Astrocyte (in vitro differentiated cells and primary cell): ENCODE measurements around the gene FBN2. TPM values are rescaled to one million over a fixed set of nuclear protein-coding genes. Genes with fewer than 3 reads are reported as not detected.
A peak's percentile ranks its signal among the peaks of the same experiment; 100 is the strongest.

ENCODE experiments used
- DNase-seq: peaks from one replicate; pipeline ENCODE4 v3.0.0-alpha.2; 2010; ENCODE audit warnings: low read depth
- FAIRE-seq: peaks from 2 replicates; lab custom pipeline; 2011; peaks lifted over from hg19 to GRCh38; lab: Jason Lieb, UNC
- H2AFZ ChIP-seq: 2 replicates; pipeline ENCODE4 v1.6.0; 2012; ENCODE audit warnings: low read depth, low read length, inconsistent platforms
- H3K27ac ChIP-seq: 2 replicates; pipeline ENCODE4 v1.5.1; 2011; ENCODE audit warnings: low read depth, low read length, inconsistent platforms
- H3K27me3 ChIP-seq: 2 replicates; pipeline ENCODE4 v1.6.0; 2011; ENCODE audit warnings: low read length, inconsistent platforms; ENCODE audit not compliant: insufficient read depth
- H3K36me3 ChIP-seq: 2 replicates; pipeline ENCODE4 v1.5.1; 2011; ENCODE audit warnings: low read length, inconsistent platforms; ENCODE audit not compliant: insufficient read depth
- H3K4me1 ChIP-seq: 2 replicates; pipeline ENCODE4 v1.5.1; 2011; ENCODE audit warnings: low read length, inconsistent platforms; ENCODE audit not compliant: insufficient read depth
- H3K4me2 ChIP-seq: 2 replicates; pipeline ENCODE4 v1.6.0; 2012; ENCODE audit warnings: low read length, inconsistent platforms
- H3K4me3 ChIP-seq: 2 replicates; pipeline ENCODE4 v1.5.1; 2011; ENCODE audit warnings: low read depth, mild to moderate bottlenecking, low read length, inconsistent platforms; ENCODE audit not compliant: insufficient read depth
- H3K79me2 ChIP-seq: 2 replicates; pipeline ENCODE4 v1.6.0; 2012; ENCODE audit warnings: mild to moderate bottlenecking, low read length, inconsistent platforms; ENCODE audit not compliant: insufficient read depth
- H3K9ac ChIP-seq: 2 replicates; pipeline ENCODE4 v1.6.0; 2012; ENCODE audit warnings: mild to moderate bottlenecking, low read length, inconsistent platforms
- H3K9me3 ChIP-seq: 2 replicates; pipeline ENCODE4 v1.5.1; 2012; ENCODE audit warnings: low read depth, mild to moderate bottlenecking, low read length, inconsistent platforms; ENCODE audit not compliant: insufficient read depth
- H4K20me1 ChIP-seq: 2 replicates; pipeline ENCODE4 v1.6.0; 2012; ENCODE audit warnings: low read length, inconsistent platforms; ENCODE audit not compliant: insufficient read depth
- H3K27ac Mint-ChIP-seq: one replicate; pipeline ENCODE4 v1.8.0; 2021; ENCODE audit warnings: mild to moderate bottlenecking, mixed read lengths; ENCODE audit not compliant: unreplicated experiment
- H3K27me3 Mint-ChIP-seq: one replicate; pipeline ENCODE4 v1.8.0; 2021; ENCODE audit warnings: low read depth, mixed read lengths; ENCODE audit not compliant: unreplicated experiment
- H3K36me3 Mint-ChIP-seq: one replicate; pipeline ENCODE4 v1.8.0; 2021; ENCODE audit warnings: low read depth, mixed read lengths; ENCODE audit not compliant: unreplicated experiment
- H3K4me1 Mint-ChIP-seq: one replicate; pipeline ENCODE4 v1.8.0; 2021; ENCODE audit warnings: low read depth, mixed read lengths; ENCODE audit not compliant: unreplicated experiment
- H3K4me3 Mint-ChIP-seq: one replicate; pipeline ENCODE4 v1.8.0; 2021; ENCODE audit warnings: mild to moderate bottlenecking, moderate library complexity, mixed read lengths; ENCODE audit not compliant: unreplicated experiment
- H3K9me3 Mint-ChIP-seq: one replicate; pipeline ENCODE4 v1.8.0; 2021; ENCODE audit warnings: mild to moderate bottlenecking, mixed read lengths; ENCODE audit not compliant: unreplicated experiment
- CTCF ChIP-seq: IDR thresholded peaks from 2 replicates; pipeline ENCODE4 v1.5.1; 2011; ENCODE audit warnings: low read depth, mild to moderate bottlenecking, inconsistent platforms, low read length, moderate library complexity; ENCODE audit not compliant: insufficient read depth
- EZH2 ChIP-seq: IDR thresholded peaks from 2 replicates; pipeline ENCODE4 v1.6.1; 2012; ENCODE audit warnings: mild to moderate bottlenecking, low read length, inconsistent platforms; ENCODE audit not compliant: insufficient read depth
- total RNA-seq: library from RNA; stranded (reverse); gene quantifications from 2 replicates; pipeline ENCODE4 v1.2.1, GENCODE V29; 2021

The FBN2 gene
- total RNA-seq, 1 donor from 2014 or later = 176 TPM

GRCh38 chr5:128472919-128473318, 65.1 kb downstream of the FBN2 start:
- no peak overlapping the region for H3K27ac Mint-ChIP-seq

GRCh38 chr5:128472036-128472435, 66.0 kb downstream of the FBN2 start:
- Mint-ChIP-seq H3K27ac (no peak overlapping the region), H3K4me3 (no peak overlapping the region), H3K36me3 (peaks cover 3% of the 10 kb centered on the region), H3K4me1 (peaks cover 18% of the 10 kb centered on the region), H3K9me3 (no peaks in the 10 kb centered on the region), H3K27me3 (no peaks in the 10 kb centered on the region)
- Histone ChIP-seq H3K27ac (no peak overlapping the region), H3K4me1 (no peaks in the 10 kb centered on the region), H2AFZ (no peak overlapping the region), H3K27me3 (no peaks in the 10 kb centered on the region), H4K20me1 (no peaks in the 10 kb centered on the region), H3K36me3 (no peaks in the 10 kb centered on the region), H3K79me2 (no peaks in the 10 kb centered on the region), H3K4me3 (no peak overlapping the region), H3K9me3 (no peaks in the 10 kb centered on the region), H3K4me2 (no peak overlapping the region), H3K9ac (no peak overlapping the region)
- DNase-seq (no peak), FAIRE-seq (no peak)
- TF ChIP-seq CTCF = no peak
- TF ChIP-seq EZH2 = no peak

More at GRCh38 chr5:128472919-128473318, 65.1 kb downstream of the FBN2 start:
- FAIRE-seq = no peak
- H3K4me1 ChIP-seq = no peaks in the 10 kb centered on the region
- H3K9ac ChIP-seq = no peak overlapping the region
- Mint-ChIP-seq H3K27me3 (no peaks in the 10 kb centered on the region), H3K4me3 (no peak overlapping the region), H3K9me3 (no peaks in the 10 kb centered on the region), H3K36me3 (peaks cover 3% of the 10 kb centered on the region), H3K4me1 (peaks cover 18% of the 10 kb centered on the region)
- no peaks in the 10 kb centered on the region for H3K79me2 ChIP-seq
- no peak overlapping the region for H3K4me2 ChIP-seq
- H2AFZ ChIP-seq = no peak overlapping the region
- H3K27me3 ChIP-seq = no peaks in the 10 kb centered on the region
- no peak for TF ChIP-seq EZH2
- no peak for DNase-seq
- H3K27ac ChIP-seq = no peak overlapping the region
- H3K9me3 ChIP-seq = no peaks in the 10 kb centered on the region
- H3K36me3 ChIP-seq = no peaks in the 10 kb centered on the region
- no peak overlapping the region for H3K4me3 ChIP-seq
- H4K20me1 ChIP-seq = no peaks in the 10 kb centered on the region

- Histone ChIP-seq H2AFZ (no peak overlapping the region), H3K79me2 (no peaks in the 10 kb centered on the region), H3K4me1 (no peaks in the 10 kb centered on the region), H3K27ac (no peak overlapping the region), H4K20me1 (no peaks in the 10 kb centered on the region), H3K4me3 (no peak overlapping the region), H3K9ac (no peak overlapping the region), H3K27me3 (no peaks in the 10 kb centered on the region), H3K4me2 (no peak overlapping the region), H3K36me3 (no peaks in the 10 kb centered on the region), H3K9me3 (no peaks in the 10 kb centered on the region)
- TF ChIP-seq EZH2 (no peak), CTCF (no peak)
- Mint-ChIP-seq H3K9me3 (no peaks in the 10 kb centered on the region), H3K27me3 (no peaks in the 10 kb centered on the region), H3K4me1 (peaks cover 18% of the 10 kb centered on the region), H3K4me3 (no peak overlapping the region), H3K36me3 (peaks cover 3% of the 10 kb centered on the region), H3K27ac (peak overlapping the region; percentile 90)
- DNase-seq = no peak
- peak; percentile 5 for FAIRE-seq
These were observed 67.4 kb downstream of the FBN2 start for GRCh38 chr5:128470663-128471062.
